Hepatocyte (in vitro differentiated cells): Measurements from ENCODE around the gene CNIH3. TPM values are rescaled to one million over a fixed set of nuclear protein-coding genes. Genes with fewer than 3 reads are reported as not detected.

Experiments
- DNase-seq: peaks from one replicate; pipeline ENCODE4 v3.0.0-alpha.2; 2016; ENCODE audit warnings: low spot score
- H2AFZ ChIP-seq: fragments of 200-600 bp; sonication (generic); 2 replicates; pipeline ENCODE4 v1.6.0; 2016; ENCODE audit warnings: antibody characterized with exemption, mild to moderate bottlenecking
- H3K27ac ChIP-seq: fragments of 200-600 bp; sonication (generic); 2 replicates; pipeline ENCODE4 v1.5.1; 2016; ENCODE audit warnings: mild to moderate bottlenecking
- H3K27me3 ChIP-seq: fragments of 200-600 bp; sonication (generic); 2 replicates; pipeline ENCODE4 v1.6.1; 2016
- H3K36me3 ChIP-seq: fragments of 200-600 bp; sonication (generic); replicated peaks from 2 replicates; pipeline ENCODE4 v1.5.1; 2016; ENCODE audit warnings: low read depth; ENCODE audit not compliant: insufficient read depth
- H3K4me1 ChIP-seq: fragments of 200-600 bp; sonication (generic); 2 replicates; pipeline ENCODE4 v1.5.1; 2016; ENCODE audit warnings: mild to moderate bottlenecking, moderate library complexity; ENCODE audit not compliant: insufficient read depth
- H3K4me2 ChIP-seq: fragments of 200-600 bp; sonication (generic); 2 replicates; pipeline ENCODE4 v1.6.0; 2016
- H3K4me3 ChIP-seq: fragments of 200-600 bp; sonication (generic); 2 replicates; pipeline ENCODE4 v1.5.1; 2016; ENCODE audit warnings: mild to moderate bottlenecking
- H3K79me2 ChIP-seq: fragments of 200-600 bp; sonication (generic); 2 replicates; pipeline ENCODE4 v1.6.0; 2017; ENCODE audit warnings: mild to moderate bottlenecking
- H3K9me2 ChIP-seq: fragments of 200-600 bp; sonication (generic); replicated peaks from 2 replicates; pipeline ENCODE4 v1.6.0; 2017; ENCODE audit warnings: mild to moderate bottlenecking; ENCODE audit not compliant: insufficient read depth
- H3K9me3 ChIP-seq: fragments of 200-600 bp; sonication (generic); 2 replicates; pipeline ENCODE4 v1.5.1; 2016; ENCODE audit warnings: low read depth, mild to moderate bottlenecking
- H4K20me1 ChIP-seq: fragments of 200-600 bp; sonication (generic); 2 replicates; pipeline ENCODE4 v1.6.0; 2016; ENCODE audit warnings: mild to moderate bottlenecking; ENCODE audit not compliant: insufficient read depth, poor library complexity, severe bottlenecking
- CTCF ChIP-seq: fragments of 200-600 bp; sonication (generic); IDR thresholded peaks from 2 replicates; pipeline ENCODE4 v1.5.1; 2016; ENCODE audit warnings: antibody characterized with exemption, mild to moderate bottlenecking; ENCODE audit not compliant: poor library complexity
- EZH2 ChIP-seq: fragments of 200-600 bp; sonication (generic); IDR thresholded peaks from 2 replicates; pipeline ENCODE4 v1.6.1; 2016; ENCODE audit warnings: antibody characterized with exemption, mild to moderate bottlenecking, borderline replicate concordance
- EZH2phosphoT487 ChIP-seq: fragments of 200-600 bp; sonication (generic); IDR thresholded peaks from one replicate; pipeline ENCODE4 v1.6.1; 2018; ENCODE audit warnings: antibody characterized with exemption, mild to moderate bottlenecking, low read depth, moderate library complexity; ENCODE audit not compliant: unreplicated experiment, severe bottlenecking
- WGBS: methylation state at CpG from one replicate; pipeline ENCODE4 v1.1.6; 2016; ENCODE audit warnings: low lambda C conversion rate; ENCODE audit errors: missing lambda C conversion rate; 5-methylcytosine and 5-hydroxymethylcytosine counted together
- polyA plus RNA-seq: library from polyadenylated mRNA; unstranded; fragments of >200 nt; fragmentation: Nextera tagmentation; extraction: Ambion mirVana; gene quantifications from 2 replicates; pipeline ENCODE4 v1.2.1, GENCODE V29; 2016
- total RNA-seq: library from RNA; depleted of rRNA; stranded (reverse); fragments of >200 nt; gene quantifications from 2 replicates; pipeline ENCODE4 v1.2.3, GENCODE V29; 2014

CNIH3 gene
- total and polyA plus RNA-seq, 2 experiments from 2014 or later: 2.8 to 3.5 TPM

- Histone ChIP-seq H3K27me3 (no peaks in the 10 kb centered on the region), H3K36me3 (no peaks in the 10 kb centered on the region), H2AFZ (no peak overlapping the region), H3K79me2 (no peaks in the 10 kb centered on the region), H3K4me1 (no peaks in the 10 kb centered on the region), H4K20me1 (no peaks in the 10 kb centered on the region), H3K4me2 (no peak overlapping the region), H3K9me3 (no peaks in the 10 kb centered on the region), H3K27ac (no peak overlapping the region), H3K9me2 (no peaks in the 10 kb centered on the region), H3K4me3 (no peak overlapping the region)
- no peak for DNase-seq
- TF ChIP-seq CTCF (no peak), EZH2phosphoT487 (no peak), EZH2 (no peak)
- WGBS: 76% methylated on average over 6 of the region's 6 CpGs
Observed at GRCh38 chr1:224751624-224752311, 135.7 kb downstream of the CNIH3 start.

- Histone ChIP-seq H3K27me3 (no peaks in the 10 kb centered on the region), H3K36me3 (no peaks in the 10 kb centered on the region), H3K9me3 (no peaks in the 10 kb centered on the region), H3K27ac (no peak overlapping the region), H3K9me2 (no peaks in the 10 kb centered on the region), H4K20me1 (no peaks in the 10 kb centered on the region), H3K4me2 (no peak overlapping the region), H3K4me3 (no peak overlapping the region), H3K4me1 (no peaks in the 10 kb centered on the region), H2AFZ (no peak overlapping the region), H3K79me2 (no peaks in the 10 kb centered on the region)
- no peak for TF ChIP-seq EZH2phosphoT487
- TF ChIP-seq EZH2: no peak
- no peak for TF ChIP-seq CTCF
- 96% methylated on average over 1 of the region's 1 CpG for WGBS
- DNase-seq: no peak
Observed at GRCh38 chr1:224753491-224753890, 137.4 kb downstream of the CNIH3 start.

GRCh38 chr1:224755586-224755985 is 139.5 kb downstream of the CNIH3 start:
- no peak for DNase-seq
- H3K79me2 ChIP-seq: no peaks in the 10 kb centered on the region
- no peaks in the 10 kb centered on the region for H4K20me1 ChIP-seq
- H3K27ac ChIP-seq: no peak overlapping the region
- H3K36me3 ChIP-seq: no peaks in the 10 kb centered on the region
- no peak overlapping the region for H3K4me3 ChIP-seq
- H3K27me3 ChIP-seq: no peaks in the 10 kb centered on the region
- no peak overlapping the region for H3K4me2 ChIP-seq
- no peak overlapping the region for H2AFZ ChIP-seq
- H3K9me2 ChIP-seq: no peaks in the 10 kb centered on the region
- 96% methylated on average over 4 of the region's 4 CpGs for WGBS
- H3K9me3 ChIP-seq: no peaks in the 10 kb centered on the region
- TF ChIP-seq CTCF (no peak), EZH2phosphoT487 (no peak), EZH2 (no peak)
- H3K4me1 ChIP-seq: no peaks in the 10 kb centered on the region
